ENCODE measurements around the gene TMPRSS13.

DNA sequence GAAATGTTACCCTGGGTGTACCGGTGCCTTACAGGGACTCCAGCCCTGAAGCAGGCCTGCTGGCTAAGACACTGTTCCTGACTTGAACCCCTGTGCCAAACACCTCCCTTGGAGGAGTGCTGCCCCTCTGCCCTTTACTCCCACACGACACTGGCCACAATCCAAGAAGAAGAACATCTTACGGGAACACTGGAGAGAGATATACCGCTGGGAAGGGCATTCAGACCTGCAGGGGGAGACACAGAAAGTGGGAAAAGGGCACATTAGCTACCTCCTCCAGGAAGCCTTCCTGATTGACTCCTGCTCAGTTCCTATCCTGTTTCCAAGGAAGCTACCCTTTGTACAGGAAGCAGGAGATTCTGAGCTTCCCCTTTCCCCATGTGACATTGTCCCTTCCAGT lies 18.7 kb downstream of the TMPRSS13 start:
- TF ChIP-seq, protein P1, sequence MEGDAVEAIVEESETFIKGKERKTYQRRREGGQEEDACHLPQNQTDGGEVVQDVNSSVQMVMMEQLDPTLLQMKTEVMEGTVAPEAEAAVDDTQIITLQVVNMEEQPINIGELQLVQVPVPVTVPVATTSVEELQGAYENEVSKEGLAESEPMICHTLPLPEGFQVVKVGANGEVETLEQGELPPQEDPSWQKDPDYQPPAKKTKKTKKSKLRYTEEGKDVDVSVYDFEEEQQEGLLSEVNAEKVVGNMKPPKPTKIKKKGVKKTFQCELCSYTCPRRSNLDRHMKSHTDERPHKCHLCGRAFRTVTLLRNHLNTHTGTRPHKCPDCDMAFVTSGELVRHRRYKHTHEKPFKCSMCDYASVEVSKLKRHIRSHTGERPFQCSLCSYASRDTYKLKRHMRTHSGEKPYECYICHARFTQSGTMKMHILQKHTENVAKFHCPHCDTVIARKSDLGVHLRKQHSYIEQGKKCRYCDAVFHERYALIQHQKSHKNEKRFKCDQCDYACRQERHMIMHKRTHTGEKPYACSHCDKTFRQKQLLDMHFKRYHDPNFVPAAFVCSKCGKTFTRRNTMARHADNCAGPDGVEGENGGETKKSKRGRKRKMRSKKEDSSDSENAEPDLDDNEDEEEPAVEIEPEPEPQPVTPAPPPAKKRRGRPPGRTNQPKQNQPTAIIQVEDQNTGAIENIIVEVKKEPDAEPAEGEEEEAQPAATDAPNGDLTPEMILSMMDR (conservative IDR thresholded peaks at IDR 0.05; ENCODE audit: low read length), result no peak
- no peak for TF ChIP-seq EZH2phosphoT487 (IDR thresholded peaks at IDR 0.05; ENCODE audit: borderline replicate concordance, low read depth, low read length)

Data from OCI-LY7 (cell line).